B cell (primary cell): ENCODE results near the gene HOXD10. TPM values are rescaled to one million over a fixed set of nuclear protein-coding genes. Genes with fewer than 3 reads are reported as not detected.

Experiments
- ATAC-seq: fragments of 200-7000 bp; cut with Tn5 transposase; one replicate; pipeline ENCODE4 v1.10.0; 2021; ENCODE audit warnings: low read depth, mild to moderate bottlenecking, moderate number of reproducible peaks, moderate library complexity
- CTCF ChIA-PET: fragments of 350-600 bp; sonication (Branson Sonifier 250); formaldehyde crosslinking; loops from one replicate; lab custom pipeline; 2021; ENCODE audit warnings: antibody characterized with exemption, inconsistent platforms; lab: Charles Lee
- POLR2A ChIA-PET: fragments of 350-600 bp; sonication (Branson Sonifier 250); formaldehyde crosslinking; loops from one replicate; lab custom pipeline; 2021; ENCODE audit warnings: antibody characterized with exemption; lab: Charles Lee
- DNase-seq: peaks from one replicate; pipeline ENCODE4 v3.0.0; 2013
- H2AFZ ChIP-seq: 2 replicates; pipeline ENCODE4 v1.6.1; 2012; ENCODE audit warnings: mild to moderate bottlenecking, low read depth, low read length; ENCODE audit not compliant: insufficient read depth, poor library complexity, severe bottlenecking
- H3K27ac ChIP-seq, 2 donors: 1 replicate in 1 of 2; 2 replicates in 1 of 2; pipeline ENCODE4 v1.5.1; 2012 to 2013; ENCODE audit warnings: low read length in 2 of 2, mild to moderate bottlenecking in 2 of 2, moderate library complexity in 1 of 2
- H3K27me3 ChIP-seq, 4 experiments: fragments of 200-600 bp in 1 of 4; sonication (generic) in 1 of 4; replicated peaks in 1 of 4; 1 replicate in 2 of 4; 2 replicates in 2 of 4; pipeline versions ENCODE4 v1.6.1 to v1.7.0; 2013 to 2016; ENCODE audit warnings: low read length in 3 of 4, mild to moderate bottlenecking in 2 of 4, mixed read lengths in 1 of 4, moderate library complexity in 1 of 4; ENCODE audit not compliant: insufficient read depth in 4 of 4, control insufficient read depth in 3 of 4; ENCODE audit errors: control extremely low read depth in 1 of 4
- H3K36me3 ChIP-seq, 2 experiments: replicated peaks in 1 of 2; 1 replicate in 1 of 2; 2 replicates in 1 of 2; pipeline versions ENCODE4 v1.6.1 to v1.7.1; 2013; ENCODE audit warnings: low read length in 1 of 2; ENCODE audit not compliant: insufficient read depth in 2 of 2, control insufficient read depth in 1 of 2; ENCODE audit errors: control extremely low read depth in 1 of 2, extremely low read depth in 1 of 2
- H3K4me1 ChIP-seq, 2 donors: fragments of 200-600 bp in 1 of 2; sonication (generic) in 1 of 2; 1 replicate in 1 of 2; 2 replicates in 1 of 2; pipeline versions ENCODE4 v1.5.1 to v1.6.1; 2013 to 2017; ENCODE audit warnings: low read length in 2 of 2; ENCODE audit not compliant: control insufficient read depth in 2 of 2, insufficient read depth in 2 of 2
- H3K4me2 ChIP-seq: replicated peaks from 2 replicates; pipeline ENCODE3; 2012; ENCODE audit warnings: mild to moderate bottlenecking, low read depth, low read length; ENCODE audit not compliant: poor library complexity, severe bottlenecking
- H3K4me3 ChIP-seq, 5 experiments: fragments of 200-600 bp in 1 of 5; sonication (generic) in 1 of 5; 1 replicate in 3 of 5; 2 replicates in 2 of 5; pipeline versions ENCODE4 v1.5.1 to v1.7.0; 2011 to 2016; ENCODE audit warnings: low read length in 4 of 5, mild to moderate bottlenecking in 4 of 5, low read depth in 2 of 5, control low read depth in 1 of 5, moderate library complexity in 1 of 5; ENCODE audit not compliant: insufficient read depth in 1 of 5; ENCODE audit errors: control extremely low read depth in 1 of 5, extremely low read depth in 1 of 5
- H3K79me2 ChIP-seq: fragments of 200-600 bp; sonication (generic); one replicate; pipeline ENCODE4 v1.6.0; 2016; ENCODE audit warnings: low read length; ENCODE audit not compliant: control insufficient read depth, insufficient read depth
- H3K9ac ChIP-seq: fragments of 200-600 bp; sonication (generic); 2 replicates; pipeline ENCODE4 v1.6.1; 2017; ENCODE audit warnings: mild to moderate bottlenecking, low read length, moderate library complexity
- H3K9me3 ChIP-seq, 3 donors: one replicate each; pipeline versions ENCODE4 v1.6.1 to v1.7.1; 2013; ENCODE audit warnings: low read length in 2 of 3; ENCODE audit not compliant: control insufficient read depth in 2 of 3, insufficient read depth in 1 of 3; ENCODE audit errors: control extremely low read depth in 1 of 3
- H4K20me1 ChIP-seq: 2 replicates; pipeline ENCODE4 v1.6.0; 2012; ENCODE audit warnings: mild to moderate bottlenecking, low read length; ENCODE audit not compliant: insufficient read depth, control insufficient read depth, poor library complexity, severe bottlenecking
- H3K27ac Mint-ChIP-seq: one replicate; pipeline ENCODE4 v1.8.0; 2021; ENCODE audit warnings: mixed read lengths
- H3K27me3 Mint-ChIP-seq: one replicate; pipeline ENCODE4 v1.8.0; 2021; ENCODE audit warnings: mixed read lengths
- H3K4me1 Mint-ChIP-seq: one replicate; pipeline ENCODE4 v1.8.0; 2021; ENCODE audit warnings: mixed read lengths
- H3K4me3 Mint-ChIP-seq: one replicate; pipeline ENCODE4 v1.8.0; 2021; ENCODE audit warnings: mixed read lengths
- H3K9me3 Mint-ChIP-seq: one replicate; pipeline ENCODE4 v1.8.0; 2022; ENCODE audit warnings: mixed read lengths; ENCODE audit not compliant: insufficient read depth
- EZH2 ChIP-seq: IDR thresholded peaks from 2 replicates; pipeline ENCODE4 v1.6.1; 2012; ENCODE audit warnings: borderline replicate concordance, low read depth, mild to moderate bottlenecking, moderate library complexity, low read length; ENCODE audit not compliant: insufficient read depth, poor library complexity, severe bottlenecking
- WGBS: methylation state at CpG from one replicate; pipeline ENCODE4 v1.1.5; 2013; ENCODE audit warnings: missing lambda C conversion rate; ENCODE audit not compliant: insufficient coverage; 5-methylcytosine and 5-hydroxymethylcytosine counted together
- intact Hi-C: fragments of 100-400 bp; cut with micrococcal nuclease; formaldehyde crosslinking; loops from one replicate; pipeline ENCODE4 v1.10.0; 2022
- polyA plus RNA-seq: library from polyadenylated mRNA; depleted of rRNA; stranded (reverse); fragments of >200 nt; gene quantifications from 2 replicates; pipeline ENCODE4 v1.2.3, GENCODE V29; 2012
- total RNA-seq, 2 donors: library from RNA; stranded (reverse); fragments of 120-200 nt in 1 of 2; gene quantifications; 1 replicate in 1 of 2; 2 replicates in 1 of 2; pipeline versions ENCODE4 v1.2.3 to v1.2.4, GENCODE V29; 2013 to 2022
- TF ChIP-seq, protein P1 (sequence below): fragments of 200-600 bp; IDR thresholded peaks from one replicate; pipeline ENCODE4 v1.8.0; 2022; ENCODE audit warnings: antibody characterized with exemption, mild to moderate bottlenecking

HOXD10 gene
- total and polyA plus RNA-seq, 2 donors (not counting 1 experiment from before 2014, with no cell fraction given), result not detected

DNA sequence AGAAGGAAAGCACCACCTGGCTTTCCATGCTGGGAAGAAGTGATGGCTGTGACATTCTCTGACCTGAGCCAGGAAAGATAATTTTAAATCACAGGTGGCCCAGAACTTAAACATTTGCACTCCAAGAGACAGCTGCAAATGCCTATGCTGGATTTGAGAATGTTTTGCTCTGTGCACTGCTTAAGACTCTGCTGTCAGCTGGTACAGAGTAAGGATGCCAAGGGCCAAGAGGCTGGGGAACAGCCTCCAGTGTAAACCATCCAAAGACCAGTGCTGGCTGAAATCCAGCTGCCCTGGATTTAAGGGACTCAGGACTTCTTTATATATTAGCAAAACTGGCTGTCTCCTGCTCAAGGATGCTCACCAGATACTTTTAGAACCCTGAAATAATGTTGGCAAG lies 16.8 kb downstream of the HOXD10 start:
- no peaks in the 10 kb centered on the region for H3K9me3 Mint-ChIP-seq
- ChIA-PET CTCF (interaction anchor here (0.7 to 3.3 kb wide), 4 partner anchors 13 to 421 kb away, joined by 5 to 15 read pairs (median 10); partner anchors contain the start of gene HOXD12), POLR2A (no interaction called here)
- Histone ChIP-seq H3K36me3 (no peaks in the 10 kb centered on the region), H3K4me3 (no peak overlapping the region), H3K79me2 (no peaks in the 10 kb centered on the region), H3K27ac (no peak overlapping the region), H3K27me3 (peaks cover 0 to 84% (median 79%) of the 10 kb centered on the region in 4 experiments), H3K4me2 (no peak overlapping the region), H3K9ac (no peak overlapping the region), H3K9me3 (peaks cover 0 to 21% (median 0%) of the 10 kb centered on the region in 3 donors), H4K20me1 (no peaks in the 10 kb centered on the region), H3K4me1 (peaks cover 30 to 51% of the 10 kb centered on the region in 2 donors), H2AFZ (no peak overlapping the region)
- TF ChIP-seq EZH2, result no peak
- TF ChIP-seq, protein P1, sequence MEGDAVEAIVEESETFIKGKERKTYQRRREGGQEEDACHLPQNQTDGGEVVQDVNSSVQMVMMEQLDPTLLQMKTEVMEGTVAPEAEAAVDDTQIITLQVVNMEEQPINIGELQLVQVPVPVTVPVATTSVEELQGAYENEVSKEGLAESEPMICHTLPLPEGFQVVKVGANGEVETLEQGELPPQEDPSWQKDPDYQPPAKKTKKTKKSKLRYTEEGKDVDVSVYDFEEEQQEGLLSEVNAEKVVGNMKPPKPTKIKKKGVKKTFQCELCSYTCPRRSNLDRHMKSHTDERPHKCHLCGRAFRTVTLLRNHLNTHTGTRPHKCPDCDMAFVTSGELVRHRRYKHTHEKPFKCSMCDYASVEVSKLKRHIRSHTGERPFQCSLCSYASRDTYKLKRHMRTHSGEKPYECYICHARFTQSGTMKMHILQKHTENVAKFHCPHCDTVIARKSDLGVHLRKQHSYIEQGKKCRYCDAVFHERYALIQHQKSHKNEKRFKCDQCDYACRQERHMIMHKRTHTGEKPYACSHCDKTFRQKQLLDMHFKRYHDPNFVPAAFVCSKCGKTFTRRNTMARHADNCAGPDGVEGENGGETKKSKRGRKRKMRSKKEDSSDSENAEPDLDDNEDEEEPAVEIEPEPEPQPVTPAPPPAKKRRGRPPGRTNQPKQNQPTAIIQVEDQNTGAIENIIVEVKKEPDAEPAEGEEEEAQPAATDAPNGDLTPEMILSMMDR, result no peak
- DNase-seq, result no peak
- intact Hi-C loops, result loop anchor here (5.0 kb wide), 1 partner anchor 56 kb away; no protein-coding TSS in a partner anchor
- H3K4me1 Mint-ChIP-seq, result peaks cover 30% of the 10 kb centered on the region
- H3K27ac Mint-ChIP-seq, result no peak overlapping the region
- H3K4me3 Mint-ChIP-seq, result peak overlapping the region; percentile 2
- no peak for ATAC-seq
- H3K27me3 Mint-ChIP-seq, result peaks cover 74% of the 10 kb centered on the region

DNA sequence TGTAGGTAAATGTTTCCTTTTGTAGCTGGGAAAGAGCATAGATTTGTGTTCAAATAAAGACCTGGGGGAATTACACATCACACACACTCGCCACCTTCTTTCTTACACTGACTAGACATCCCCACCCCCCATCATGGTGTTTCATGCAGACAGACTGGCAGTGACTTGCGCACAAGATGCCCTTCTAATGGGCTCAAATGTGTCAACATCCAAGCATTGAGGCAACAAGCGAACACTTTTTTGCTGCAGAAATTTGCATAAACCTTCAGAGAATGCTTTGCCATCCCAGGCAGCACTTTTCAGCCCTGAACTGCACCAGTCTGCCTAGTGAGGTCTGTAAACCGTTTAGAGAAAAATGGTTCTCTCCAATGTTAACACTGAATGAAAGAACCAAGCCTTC lies 17.5 kb downstream of the HOXD10 start:
- H3K4me3 ChIP-seq, result no peak overlapping the region
- ChIA-PET POLR2A (no interaction called here), CTCF (interaction anchor here (3.1 to 3.3 kb wide), 2 partner anchors 14 to 321 kb away, joined by 12 to 15 read pairs; no protein-coding TSS in a partner anchor)
- H3K79me2 ChIP-seq, result no peaks in the 10 kb centered on the region
- Mint-ChIP-seq H3K9me3 (no peaks in the 10 kb centered on the region), H3K4me1 (peaks cover 27% of the 10 kb centered on the region), H3K4me3 (no peak overlapping the region), H3K27me3 (peaks cover 74% of the 10 kb centered on the region), H3K27ac (no peak overlapping the region)
- no peak overlapping the region for H2AFZ ChIP-seq
- H4K20me1 ChIP-seq, result no peaks in the 10 kb centered on the region
- WGBS, result 63% methylated on average over 2 of the region's 4 CpGs
- H3K27ac ChIP-seq, result no peak overlapping the region
- H3K27me3 ChIP-seq, result peaks cover 0 to 84% (median 81%) of the 10 kb centered on the region in 4 experiments
- H3K9me3 ChIP-seq, result peaks cover 0 to 21% (median under 1%) of the 10 kb centered on the region in 3 donors
- TF ChIP-seq, protein P1, result no peak
- no peak for TF ChIP-seq EZH2
- H3K36me3 ChIP-seq, result no peaks in the 10 kb centered on the region
- no peak for ATAC-seq
- H3K4me2 ChIP-seq, result no peak overlapping the region
- peaks cover 24 to 52% of the 10 kb centered on the region in 2 donors for H3K4me1 ChIP-seq
- intact Hi-C loops, result loop anchor here (5.0 kb wide), 1 partner anchor 57 kb away; no protein-coding TSS in a partner anchor
- no peak for DNase-seq
- no peak overlapping the region for H3K9ac ChIP-seq
